Raji (cell line): ENCODE measurements around the gene IGF2BP3.

Source experiments
- POLR2A ChIP-seq: IDR thresholded peaks from 2 replicates; pipeline ENCODE4 v1.6.1; 2011; ENCODE audit warnings: low read depth, low read length, control low read depth; ENCODE audit not compliant: insufficient read depth

The IGF2BP3 gene

GRCh38 chr7:23474094-23474828 lies 4.0 kb upstream of the IGF2BP3 start:
- TF ChIP-seq POLR2A = peak; percentile 80

DNA sequence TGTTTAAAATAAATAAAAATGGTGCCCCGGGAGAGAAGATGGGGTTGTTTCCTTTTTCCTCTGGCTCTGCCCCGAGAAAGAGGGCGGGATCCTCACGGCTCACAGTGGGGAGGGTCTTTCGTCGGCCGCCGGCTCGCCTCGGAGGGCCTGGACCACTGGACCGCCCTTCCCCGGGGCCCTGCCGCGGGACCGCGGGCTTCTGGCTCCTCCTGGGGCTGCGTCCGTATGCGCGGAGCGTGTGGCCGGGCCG lies 3.5 kb upstream of the IGF2BP3 start:
- no peak for TF ChIP-seq POLR2A

DNA sequence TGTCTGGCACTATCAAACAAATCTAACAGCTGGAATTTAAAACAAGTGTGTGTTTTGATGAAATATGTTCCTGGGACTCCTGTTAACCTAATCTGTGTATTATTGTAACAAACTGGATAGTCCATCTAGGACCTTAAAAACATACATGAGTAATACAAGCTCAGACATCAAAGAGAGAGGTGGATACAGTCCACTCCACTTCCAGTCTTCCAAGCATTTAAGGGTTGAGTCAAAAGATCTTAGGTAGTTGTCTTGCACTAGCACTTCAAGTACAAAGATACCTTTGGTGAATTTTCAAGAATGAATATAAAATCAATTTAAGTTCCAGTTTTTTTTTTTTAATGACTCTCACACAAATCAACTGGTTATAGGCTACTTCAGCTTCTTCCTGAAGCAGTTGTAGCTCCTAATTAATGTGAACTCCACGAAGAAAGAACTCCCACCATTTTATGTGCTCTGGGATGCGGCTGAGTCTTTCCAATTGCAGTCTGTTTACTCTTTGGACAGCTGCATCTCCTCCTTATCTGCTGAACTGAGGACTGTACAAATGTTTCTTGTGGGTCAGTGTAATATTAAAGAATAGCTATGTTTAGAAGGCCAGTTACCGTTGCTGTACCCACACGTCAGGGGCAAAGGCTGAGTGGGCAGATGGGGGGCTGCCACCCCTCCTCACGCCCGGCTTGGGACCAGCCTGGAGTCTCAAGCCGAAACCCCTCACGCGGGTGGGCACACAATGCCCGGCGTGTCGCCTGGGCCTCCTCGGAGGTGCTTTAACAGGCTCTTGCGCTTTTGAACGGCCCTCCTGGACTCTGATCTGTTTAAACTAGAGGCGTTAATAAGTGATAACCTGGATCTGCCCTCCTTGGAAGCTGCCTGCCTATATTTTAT lies 2.9 kb upstream of the IGF2BP3 start:
- TF ChIP-seq POLR2A = no peak

DNA sequence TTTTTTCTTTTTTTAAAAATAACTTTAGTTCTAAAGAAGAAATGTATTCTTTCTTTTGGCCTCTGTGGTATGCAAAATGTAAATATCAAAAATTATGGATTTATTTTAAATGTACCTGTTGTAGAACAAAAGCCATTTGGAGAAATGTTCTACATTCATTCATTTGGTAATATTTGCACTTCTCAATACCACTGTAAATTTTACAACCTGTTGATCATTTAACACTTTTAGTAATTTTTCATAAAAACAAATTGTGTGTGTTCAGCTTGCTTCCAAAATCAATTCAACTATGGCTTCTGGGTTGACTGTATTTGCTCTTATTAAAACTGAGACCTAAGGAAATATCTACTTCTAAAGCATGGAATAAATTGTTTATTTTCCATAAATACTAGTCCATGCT lies 2.3 kb upstream of the IGF2BP3 start:
- TF ChIP-seq POLR2A = no peak

GRCh38 chr7:23472046-23472445 lies 1.8 kb upstream of the IGF2BP3 start:
- no peak for TF ChIP-seq POLR2A

GRCh38 chr7:23471106-23471859 lies 992 bp upstream of the IGF2BP3 start:
- TF ChIP-seq POLR2A = no peak; the same call in 1 of the 2 replicates

GRCh38 chr7:23469961-23470250 lies 385 bp downstream of the IGF2BP3 start:
- no peak for TF ChIP-seq POLR2A

DNA sequence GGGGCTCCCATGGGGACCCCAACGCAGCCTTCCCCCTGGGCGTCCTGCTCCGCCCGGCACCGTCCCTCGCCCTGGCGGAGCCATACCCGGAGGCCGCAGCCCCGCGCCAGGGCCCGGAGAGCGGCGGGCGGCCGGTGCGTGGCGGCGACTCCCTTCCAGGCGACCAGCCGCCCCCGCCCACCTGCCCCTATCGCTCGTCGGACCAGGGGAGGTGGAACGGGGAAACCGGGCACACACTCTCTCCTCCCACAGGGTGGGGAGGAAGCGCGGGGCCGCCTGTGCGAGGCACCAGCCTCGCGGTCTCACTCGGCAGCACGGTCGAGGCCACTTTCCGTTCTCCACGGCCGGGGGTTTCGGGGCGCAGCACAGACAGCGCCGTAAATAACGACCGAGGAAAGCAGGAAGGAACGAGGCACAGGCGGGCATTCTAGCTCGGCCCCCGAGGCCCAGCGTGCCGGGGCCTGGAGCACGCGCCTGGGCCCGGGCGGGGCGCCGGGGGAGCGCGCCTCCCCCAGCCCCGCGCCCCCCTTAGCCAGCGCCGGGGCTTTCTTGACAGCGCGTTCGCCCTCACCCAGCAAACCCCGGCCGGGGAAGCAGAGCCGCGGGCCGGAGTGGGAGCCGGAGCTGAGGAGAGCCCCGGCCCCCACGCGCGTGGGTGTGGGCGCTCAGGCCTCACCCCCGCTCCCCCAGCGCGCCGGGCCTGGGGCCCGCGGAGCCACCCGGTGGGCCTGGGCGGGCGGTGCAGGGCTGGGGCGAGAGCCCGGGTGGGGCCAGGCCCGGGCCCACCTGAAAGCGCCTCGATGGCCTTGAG lies 936 bp downstream of the IGF2BP3 start:
- peak; percentile 76 for TF ChIP-seq POLR2A

- TF ChIP-seq POLR2A = no peak
Observed at GRCh38 chr7:23468526-23469149, 1.7 kb downstream of the IGF2BP3 start.

GRCh38 chr7:23467806-23468525 lies 2.3 kb downstream of the IGF2BP3 start:
- peak; percentile 41; the same call in 1 of the 2 replicates for TF ChIP-seq POLR2A

DNA sequence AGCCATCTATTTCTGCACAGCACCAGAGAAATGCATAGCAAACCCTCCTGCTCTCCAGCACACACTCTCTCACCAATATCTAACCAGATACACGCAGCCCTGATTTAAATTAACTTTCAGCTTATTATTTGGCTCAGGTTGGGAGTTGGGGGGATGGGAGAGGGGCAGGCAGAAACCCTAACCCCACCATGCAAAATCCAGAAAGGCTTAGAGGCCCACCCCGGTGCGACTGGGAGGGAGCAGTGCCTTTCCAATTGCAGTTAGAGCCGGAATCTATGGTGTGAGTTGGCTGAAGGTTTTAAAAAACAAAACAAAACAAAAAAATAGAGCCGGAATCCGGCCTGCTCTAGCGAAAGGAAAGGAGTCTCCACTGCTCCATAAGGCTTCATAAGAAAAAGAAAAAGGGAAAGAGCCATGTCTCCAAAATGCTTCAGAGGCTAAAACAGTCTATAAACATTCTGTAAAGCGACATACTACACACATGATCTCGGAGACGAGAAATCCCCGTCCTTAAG lies 2.9 kb downstream of the IGF2BP3 start:
- no peak for TF ChIP-seq POLR2A

DNA sequence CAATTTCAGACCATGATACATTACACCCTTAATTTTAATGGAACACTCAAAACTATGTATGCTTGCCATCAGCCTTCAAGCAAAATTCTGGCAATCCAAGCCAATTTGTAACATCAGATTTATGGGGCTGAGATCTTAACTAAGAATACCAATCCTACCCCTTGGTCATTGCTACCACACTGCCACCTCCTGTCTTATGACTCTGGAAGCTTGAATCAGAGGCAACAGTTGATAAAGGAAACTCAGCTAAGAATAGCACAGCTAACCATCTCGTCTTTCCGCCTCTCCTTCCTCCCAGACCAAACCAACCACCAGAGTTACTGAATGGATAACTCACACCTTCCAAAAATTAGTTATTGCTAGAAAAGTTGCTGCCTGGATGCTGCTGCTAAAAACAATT lies 7.4 kb downstream of the IGF2BP3 start:
- no peak for TF ChIP-seq POLR2A

GRCh38 chr7:23458044-23458443 lies 12.2 kb downstream of the IGF2BP3 start:
- TF ChIP-seq POLR2A = no peak

DNA sequence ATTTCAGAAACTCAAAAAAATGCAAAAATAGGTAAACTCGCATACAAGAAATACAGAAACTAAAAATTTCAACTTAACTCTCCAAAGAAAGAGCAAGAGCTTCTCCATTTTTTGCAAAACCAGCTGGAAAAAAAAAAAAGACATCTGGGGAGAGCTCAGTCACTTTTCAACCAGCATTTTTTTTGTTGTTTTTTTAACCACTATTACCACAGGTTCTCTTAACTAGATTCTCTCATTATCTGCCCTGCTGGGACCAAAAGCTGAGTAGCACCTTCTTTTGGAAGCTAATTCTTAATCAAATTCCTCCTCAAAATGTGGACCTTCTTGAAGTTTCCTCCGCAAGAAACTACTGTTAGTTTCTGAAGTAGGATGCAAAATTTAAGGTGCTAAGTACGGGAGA lies 14.2 kb downstream of the IGF2BP3 start:
- no peak for TF ChIP-seq POLR2A
